CD4-positive, alpha-beta memory T cell (primary cell): ENCODE results near the gene RECQL5. TPM values are rescaled to one million over a fixed set of nuclear protein-coding genes. Genes with fewer than 3 reads are reported as not detected.

Experiments
- CTCF ChIA-PET: fragments of 350-600 bp; sonication (Branson Sonifier 250); formaldehyde crosslinking; loops from one replicate; lab custom pipeline; 2021; ENCODE audit warnings: inconsistent platforms; ENCODE audit not compliant: partially characterized antibody; lab: Charles Lee
- POLR2A ChIA-PET: fragments of 350-600 bp; sonication (Branson Sonifier 250); formaldehyde crosslinking; loops from one replicate; lab custom pipeline; 2021; ENCODE audit not compliant: partially characterized antibody; lab: Charles Lee
- DNase-seq, 5 donors: peaks; one replicate each; pipeline versions ENCODE4 v3.0.0 to v3.0.0-alpha.2; 2020 to 2022; ENCODE audit warnings: mixed read lengths in 1 of 5
- H3K27ac ChIP-seq: one replicate; pipeline ENCODE4 v1.7.0; 2013; ENCODE audit warnings: low read depth, low read length
- H3K27me3 ChIP-seq: 2 replicates; pipeline ENCODE4 v1.7.0; 2013; ENCODE audit warnings: mild to moderate bottlenecking, low read length, moderate library complexity; ENCODE audit not compliant: insufficient read depth
- H3K36me3 ChIP-seq: 2 replicates; pipeline ENCODE4 v1.7.0; 2013; ENCODE audit warnings: mild to moderate bottlenecking, low read length, moderate library complexity; ENCODE audit not compliant: insufficient read depth
- H3K4me1 ChIP-seq: 2 replicates; pipeline ENCODE4 v1.7.0; 2013; ENCODE audit warnings: mild to moderate bottlenecking, low read length, moderate library complexity; ENCODE audit not compliant: insufficient read depth
- H3K4me3 ChIP-seq, 2 donors: one replicate each; pipeline ENCODE4 v1.7.0; 2013; ENCODE audit warnings: low read length in 2 of 2, mild to moderate bottlenecking in 1 of 2
- H3K9me3 ChIP-seq, 2 donors: one replicate each; pipeline ENCODE4 v1.7.0; 2013; ENCODE audit warnings: low read length in 2 of 2, control low read depth in 1 of 2; ENCODE audit not compliant: control insufficient read depth in 1 of 2
- H3K27ac Mint-ChIP-seq, 7 donors: one replicate each; pipeline ENCODE4 v1.8.0; 2020 to 2021; ENCODE audit warnings: mixed read lengths in 7 of 7, mild to moderate bottlenecking in 6 of 7, inconsistent platforms in 3 of 7, moderate library complexity in 3 of 7
- H3K27me3 Mint-ChIP-seq, 2 donors: one replicate each; pipeline ENCODE4 v1.8.0; 2020 to 2021; ENCODE audit warnings: mixed read lengths in 2 of 2
- H3K36me3 Mint-ChIP-seq, 2 donors: one replicate each; pipeline ENCODE4 v1.8.0; 2020 to 2021; ENCODE audit warnings: mixed read lengths in 2 of 2, inconsistent platforms in 1 of 2, mild to moderate bottlenecking in 1 of 2
- H3K4me1 Mint-ChIP-seq, 4 donors: one replicate each; pipeline ENCODE4 v1.8.0; 2020 to 2021; ENCODE audit warnings: mixed read lengths in 4 of 4, mild to moderate bottlenecking in 1 of 4
- H3K4me3 Mint-ChIP-seq, 8 donors: one replicate each; pipeline ENCODE4 v1.8.0; 2020 to 2021; ENCODE audit warnings: mixed read lengths in 8 of 8, mild to moderate bottlenecking in 7 of 8, moderate library complexity in 6 of 8, inconsistent platforms in 3 of 8
- H3K9me3 Mint-ChIP-seq, 8 donors: one replicate each; pipeline ENCODE4 v1.8.0; 2020 to 2021; ENCODE audit warnings: mixed read lengths in 8 of 8, mild to moderate bottlenecking in 5 of 8, inconsistent platforms in 3 of 8, moderate library complexity in 1 of 8
- intact Hi-C: fragments of 100-400 bp; cut with micrococcal nuclease; formaldehyde crosslinking; loops from one replicate; pipeline ENCODE4 v1.15.1; 2023
- polyA plus RNA-seq, 2 donors: library from polyadenylated mRNA; unstranded; fragments of 300-500 nt; fragmentation: Illumina TruSeq; gene quantifications; one replicate each; pipeline ENCODE4 v1.2.3, GENCODE V29; 2021
- total RNA-seq, 2 experiments: library from RNA; stranded (reverse); gene quantifications; one replicate each; pipeline ENCODE4 v1.2.3, GENCODE V29; 2021

Gene RECQL5
- total and polyA plus RNA-seq, 4 experiments from 2014 or later = 6.4 to 59.1 (median 37.5) TPM

DNA sequence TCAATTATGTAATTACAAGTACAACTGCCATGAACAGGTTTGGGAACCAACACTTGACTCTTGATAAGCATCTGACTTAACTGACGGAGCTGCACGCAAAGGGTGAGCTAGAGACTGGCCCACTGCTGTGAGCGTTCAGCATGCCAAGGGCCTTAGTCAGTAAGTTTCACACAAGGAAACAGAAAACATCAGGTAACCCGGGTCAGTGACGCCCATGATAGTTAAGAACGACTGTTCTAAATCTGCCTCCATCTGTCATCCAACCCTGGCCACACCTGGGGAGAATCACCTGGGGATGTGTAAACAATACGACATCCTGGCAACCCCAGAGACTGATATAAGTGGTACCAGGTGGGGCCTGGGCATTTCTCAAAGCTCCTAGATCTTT, 21.5 kb downstream of the RECQL5 start:
- H3K4me3 Mint-ChIP-seq = no peak overlapping the region
- H3K27me3 ChIP-seq = no peaks in the 10 kb centered on the region
- no peak overlapping the region for H3K4me3 ChIP-seq
- H3K4me1 ChIP-seq = no peaks in the 10 kb centered on the region
- peaks cover 24 to 26% of the 10 kb centered on the region in 2 donors for H3K36me3 Mint-ChIP-seq
- peak overlapping the region in 1 of 7 donors; percentile 7 for H3K27ac Mint-ChIP-seq
- ChIA-PET CTCF (interaction anchor here (0.5 to 6.8 kb wide), 4 partner anchors 9 to 73 kb away, joined by 3 to 48 read pairs (median 4); partner anchors contain the start of gene SMIM5), POLR2A (interaction anchor here (0.5 kb wide), 1 partner anchor 51 kb away, joined by 4 read pairs; no protein-coding TSS in a partner anchor)
- DNase-seq = no peak
- H3K9me3 Mint-ChIP-seq = no peaks in the 10 kb centered on the region
- H3K27me3 Mint-ChIP-seq = no peaks in the 10 kb centered on the region
- peaks cover 10% of the 10 kb centered on the region for H3K36me3 ChIP-seq
- intact Hi-C loops = no loop called here
- H3K4me1 Mint-ChIP-seq = peaks cover 0 to 9% (median 0%) of the 10 kb centered on the region in 4 donors
- no peak overlapping the region for H3K27ac ChIP-seq
- H3K9me3 ChIP-seq = no peaks in the 10 kb centered on the region

DNA sequence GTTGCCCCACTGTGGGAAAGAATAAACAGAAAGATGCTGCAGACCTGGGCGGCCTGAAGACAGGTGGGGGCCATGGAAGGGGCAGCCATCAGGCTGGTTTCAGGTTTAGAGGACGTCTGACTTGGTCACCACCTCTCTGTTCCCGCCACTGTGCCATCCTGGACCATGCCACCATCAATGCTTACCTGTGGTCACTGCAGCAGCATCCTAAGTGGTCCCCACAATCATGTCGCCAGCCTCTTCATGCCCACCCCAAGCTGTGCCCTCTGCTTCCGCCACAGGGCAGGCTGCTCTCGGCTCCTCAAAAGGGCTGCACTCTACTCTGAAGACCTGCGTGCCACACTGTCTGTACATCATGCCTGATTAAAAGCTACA, 23.3 kb downstream of the RECQL5 start:
- H3K27ac Mint-ChIP-seq = no peak overlapping the region
- no peaks in the 10 kb centered on the region for H3K9me3 ChIP-seq
- intact Hi-C loops = no loop called here
- ChIA-PET CTCF (interaction anchor here (6.8 kb wide), 1 partner anchor 9 kb away, joined by 48 read pairs; the partner anchor contains the start of gene SMIM5), POLR2A (no interaction called here)
- H3K27ac ChIP-seq = no peak overlapping the region
- peaks cover 0 to 9% (median 0%) of the 10 kb centered on the region in 4 donors for H3K4me1 Mint-ChIP-seq
- no peak overlapping the region for H3K4me3 ChIP-seq
- H3K4me3 Mint-ChIP-seq = no peak overlapping the region
- H3K27me3 ChIP-seq = no peaks in the 10 kb centered on the region
- no peak for DNase-seq
- H3K27me3 Mint-ChIP-seq = no peaks in the 10 kb centered on the region
- H3K4me1 ChIP-seq = no peaks in the 10 kb centered on the region
- no peaks in the 10 kb centered on the region for H3K9me3 Mint-ChIP-seq
- H3K36me3 ChIP-seq = peaks cover 7% of the 10 kb centered on the region
- H3K36me3 Mint-ChIP-seq = peaks cover 9 to 10% of the 10 kb centered on the region in 2 donors

DNA sequence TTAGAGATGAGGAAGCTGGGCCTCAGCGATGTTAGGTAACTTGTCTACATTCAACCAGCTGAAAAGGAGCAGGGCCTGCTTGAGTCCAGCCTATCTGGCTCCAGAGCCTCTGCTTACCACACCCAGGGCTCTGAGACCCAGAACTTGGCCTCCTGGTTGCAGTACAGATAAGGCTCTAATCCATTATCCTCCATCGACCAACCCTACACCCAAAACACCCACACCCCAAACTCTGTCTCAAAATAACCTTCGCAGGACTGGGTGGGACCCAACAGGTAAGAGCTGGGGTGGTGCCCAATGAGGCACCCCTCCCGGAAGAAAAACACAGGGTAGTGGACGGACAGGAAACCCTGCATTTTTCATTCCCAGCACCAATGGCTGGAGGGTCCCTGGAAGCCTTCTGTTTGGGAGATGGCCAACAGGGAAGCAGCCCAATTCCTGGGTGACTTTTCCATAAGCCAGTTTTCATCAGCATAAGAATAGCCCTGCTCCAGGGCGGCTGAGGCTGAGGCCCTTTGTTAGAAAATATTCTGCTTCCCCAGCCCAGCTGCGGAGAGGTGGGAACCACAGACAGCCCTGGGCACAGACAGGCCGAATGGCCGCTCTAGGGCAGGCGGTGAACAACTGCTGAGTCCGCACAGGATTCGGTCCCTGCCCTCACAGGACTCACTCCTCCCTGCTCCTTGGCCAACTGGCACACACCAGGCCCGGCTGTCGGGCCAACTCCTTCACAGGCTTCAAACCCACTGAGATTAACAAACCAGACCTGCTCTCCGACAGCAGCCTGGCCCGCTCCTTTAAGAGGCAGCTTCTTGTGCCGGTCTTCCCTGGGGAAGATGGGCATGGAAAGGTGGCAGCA, 23.9 kb downstream of the RECQL5 start:
- DNase-seq = no peak
- ChIA-PET CTCF (interaction anchor here (6.8 kb wide), 1 partner anchor 8 kb away, joined by 48 read pairs; the partner anchor contains the start of gene SMIM5), POLR2A (no interaction called here)
- H3K27me3 ChIP-seq = no peaks in the 10 kb centered on the region
- no peak overlapping the region for H3K4me3 ChIP-seq
- no peaks in the 10 kb centered on the region for H3K27me3 Mint-ChIP-seq
- H3K9me3 Mint-ChIP-seq = no peaks in the 10 kb centered on the region
- H3K36me3 Mint-ChIP-seq = peaks cover 8 to 10% of the 10 kb centered on the region in 2 donors
- no peaks in the 10 kb centered on the region for H3K9me3 ChIP-seq
- H3K36me3 ChIP-seq = peaks cover 7% of the 10 kb centered on the region
- no peak overlapping the region for H3K27ac Mint-ChIP-seq
- peaks cover 0 to 9% (median 0%) of the 10 kb centered on the region in 4 donors for H3K4me1 Mint-ChIP-seq
- no peaks in the 10 kb centered on the region for H3K4me1 ChIP-seq
- H3K27ac ChIP-seq = no peak overlapping the region
- intact Hi-C loops = no loop called here
- H3K4me3 Mint-ChIP-seq = no peak overlapping the region

DNA sequence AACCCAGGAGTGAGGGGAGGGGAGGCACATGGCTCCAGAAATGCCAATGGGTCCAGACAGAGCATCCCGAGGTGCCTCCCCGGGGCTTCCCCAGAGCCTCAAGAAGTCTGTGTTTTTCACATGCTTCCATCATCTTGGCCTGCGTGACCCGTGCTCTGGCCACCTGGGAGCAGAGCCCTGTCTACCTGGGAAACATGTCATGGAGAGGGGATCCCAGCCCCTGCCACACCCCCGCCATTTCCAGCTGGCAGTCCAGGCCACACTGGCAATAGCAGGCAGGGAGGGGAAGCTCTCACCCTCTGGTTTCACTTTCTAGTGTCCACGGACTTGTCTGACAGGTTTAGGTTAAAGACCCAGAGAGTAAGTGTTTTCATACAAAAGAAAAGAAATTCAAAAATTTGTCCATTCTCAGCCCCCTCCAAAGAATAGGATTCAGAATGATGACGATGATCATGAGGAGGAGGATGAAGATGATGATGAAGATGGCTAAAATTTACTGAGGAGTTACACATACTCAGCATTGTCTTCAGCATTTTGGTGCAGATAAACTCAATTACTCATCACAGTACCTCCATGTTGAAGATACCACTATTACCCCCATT, 24.7 kb downstream of the RECQL5 start:
- intact Hi-C loops = no loop called here
- Mint-ChIP-seq H3K4me1 (peaks cover 0 to 9% (median 0%) of the 10 kb centered on the region in 4 donors), H3K9me3 (no peaks in the 10 kb centered on the region), H3K27ac (no peak overlapping the region), H3K27me3 (no peaks in the 10 kb centered on the region), H3K36me3 (peaks cover 3 to 6% of the 10 kb centered on the region in 2 donors), H3K4me3 (no peak overlapping the region)
- Histone ChIP-seq H3K9me3 (no peaks in the 10 kb centered on the region), H3K27ac (no peak overlapping the region), H3K36me3 (peaks cover 3% of the 10 kb centered on the region), H3K4me1 (no peaks in the 10 kb centered on the region), H3K4me3 (no peak overlapping the region), H3K27me3 (no peaks in the 10 kb centered on the region)
- no peak for DNase-seq
- POLR2A ChIA-PET = no interaction called here
- CTCF ChIA-PET = interaction anchor here (1.9 to 6.8 kb wide), 2 partner anchors 8 to 106 kb away, joined by 7 to 48 read pairs; partner anchors contain the start of gene SMIM5

DNA sequence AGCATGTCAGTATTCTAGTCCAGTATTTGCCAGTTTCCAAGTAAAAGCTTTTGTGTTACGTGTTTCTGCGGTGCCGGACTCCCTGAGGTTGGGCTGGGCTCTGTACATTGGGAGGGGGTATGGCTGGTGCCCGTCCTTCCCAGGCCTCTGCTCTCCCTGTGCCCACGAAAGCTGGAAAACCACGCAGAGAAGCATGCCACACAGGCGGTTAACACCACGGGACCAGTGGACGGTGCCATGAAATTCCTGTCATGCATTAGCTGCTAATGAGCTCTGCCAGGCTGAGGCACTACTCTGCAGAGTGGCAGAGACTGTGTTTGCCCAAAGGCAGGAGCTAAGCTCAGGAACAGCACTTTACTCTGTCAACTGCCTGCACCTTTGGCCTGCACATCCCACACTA, 25.6 kb downstream of the RECQL5 start:
- Histone ChIP-seq H3K9me3 (no peaks in the 10 kb centered on the region), H3K36me3 (no peaks in the 10 kb centered on the region), H3K27me3 (no peaks in the 10 kb centered on the region), H3K4me3 (no peak overlapping the region), H3K27ac (no peak overlapping the region), H3K4me1 (no peaks in the 10 kb centered on the region)
- intact Hi-C loops = no loop called here
- ChIA-PET CTCF (interaction anchor here (1.5 to 6.8 kb wide), 5 partner anchors 7 to 112 kb away, joined by 3 to 48 read pairs (median 5); partner anchors contain the start of gene SMIM5), POLR2A (interaction anchor here (1.0 kb wide), 1 partner anchor 30 kb away, joined by 3 read pairs; no protein-coding TSS in a partner anchor)
- peaks cover 0 to 5% (median 0%) of the 10 kb centered on the region in 4 donors for H3K4me1 Mint-ChIP-seq
- peaks cover 3 to 6% of the 10 kb centered on the region in 2 donors for H3K36me3 Mint-ChIP-seq
- H3K27me3 Mint-ChIP-seq = no peaks in the 10 kb centered on the region
- no peak overlapping the region for H3K27ac Mint-ChIP-seq
- no peak overlapping the region for H3K4me3 Mint-ChIP-seq
- no peaks in the 10 kb centered on the region for H3K9me3 Mint-ChIP-seq
- DNase-seq = no peak

DNA sequence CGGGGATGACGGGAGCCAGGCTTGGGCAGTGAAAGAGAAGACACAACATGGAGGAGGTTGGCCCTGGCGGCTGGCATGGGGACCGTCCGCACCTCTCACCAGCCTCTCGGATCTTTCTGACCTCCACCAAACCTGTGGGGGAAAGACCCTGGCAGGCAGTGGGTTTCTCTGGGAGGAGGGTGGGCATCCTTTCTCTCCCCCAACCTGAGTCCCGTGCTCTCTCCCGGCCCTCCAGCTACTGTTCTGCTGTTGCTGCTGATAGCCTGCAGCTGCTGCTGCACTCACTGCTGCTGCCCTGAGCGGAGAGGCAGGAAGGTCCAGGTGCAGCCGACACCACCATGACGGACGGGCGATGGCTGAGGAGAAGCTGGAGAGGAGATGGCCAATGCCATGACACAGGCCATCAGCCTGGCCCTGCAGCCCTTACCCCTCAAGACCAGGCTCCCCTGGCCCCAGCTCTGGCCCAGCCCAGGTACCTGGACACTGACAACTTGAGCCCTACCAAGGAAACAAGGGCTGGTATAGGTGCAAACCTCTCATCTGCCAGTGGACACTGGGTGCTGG, 26.3 kb downstream of the RECQL5 start:
- no peaks in the 10 kb centered on the region for H3K4me1 ChIP-seq
- H3K4me3 Mint-ChIP-seq = no peak overlapping the region
- CTCF ChIA-PET = interaction anchor here (1.5 to 6.8 kb wide), 5 partner anchors 6 to 113 kb away, joined by 3 to 48 read pairs (median 5); partner anchors contain the start of gene SMIM5
- no peak overlapping the region for H3K27ac Mint-ChIP-seq
- DNase-seq = no peak
- H3K36me3 ChIP-seq = no peaks in the 10 kb centered on the region
- H3K9me3 Mint-ChIP-seq = no peaks in the 10 kb centered on the region
- no peaks in the 10 kb centered on the region for H3K27me3 Mint-ChIP-seq
- no peaks in the 10 kb centered on the region for H3K9me3 ChIP-seq
- POLR2A ChIA-PET = interaction anchor here (1.0 kb wide), 1 partner anchor 31 kb away, joined by 3 read pairs; no protein-coding TSS in a partner anchor
- intact Hi-C loops = no loop called here
- no peak overlapping the region for H3K27ac ChIP-seq
- H3K36me3 Mint-ChIP-seq = peaks cover 3 to 5% of the 10 kb centered on the region in 2 donors
- H3K4me3 ChIP-seq = no peak overlapping the region
- H3K27me3 ChIP-seq = no peaks in the 10 kb centered on the region
- H3K4me1 Mint-ChIP-seq = no peaks in the 10 kb centered on the region
